Stimulated activated CD8-positive, alpha-beta memory T cell treated with anti-CD3 and anti-CD28 coated beads, Interleukin-7, amount 100 ng/mL, for 1 hour (primary cell): ENCODE measurements around the gene SACM1L.

Experiments
- DNase-seq, 2 donors: peaks; one replicate each; pipeline ENCODE4 v3.0.0-alpha.2; 2020; ENCODE audit warnings: low read depth in 2 of 2

The SACM1L gene

GRCh38 chr3:45785605-45786150, 96.5 kb downstream of the SACM1L start:
- DNase-seq: no peak

GRCh38 chr3:45786801-45787495, 97.8 kb downstream of the SACM1L start:
- no peak for DNase-seq

GRCh38 chr3:45787551-45787950, 98.4 kb downstream of the SACM1L start:
- no peak for DNase-seq

GRCh38 chr3:45789235-45789812, 100.1 kb downstream of the SACM1L start:
- DNase-seq: no peak

GRCh38 chr3:45790596-45790995, 101.4 kb downstream of the SACM1L start:
- DNase-seq: no peak

GRCh38 chr3:45792036-45792435, 102.8 kb downstream of the SACM1L start:
- no peak for DNase-seq

GRCh38 chr3:45792516-45793172, 103.4 kb downstream of the SACM1L start:
- DNase-seq: no peak

GRCh38 chr3:45793482-45794176, 104.4 kb downstream of the SACM1L start:
- DNase-seq: no peak

GRCh38 chr3:45794177-45794560, 105.0 kb downstream of the SACM1L start:
- DNase-seq: no peak

- no peak for DNase-seq
These were observed 105.5 kb downstream of the SACM1L start for GRCh38 chr3:45794660-45795059.
